ENCODE measurements around the gene FAM83G.

DNA sequence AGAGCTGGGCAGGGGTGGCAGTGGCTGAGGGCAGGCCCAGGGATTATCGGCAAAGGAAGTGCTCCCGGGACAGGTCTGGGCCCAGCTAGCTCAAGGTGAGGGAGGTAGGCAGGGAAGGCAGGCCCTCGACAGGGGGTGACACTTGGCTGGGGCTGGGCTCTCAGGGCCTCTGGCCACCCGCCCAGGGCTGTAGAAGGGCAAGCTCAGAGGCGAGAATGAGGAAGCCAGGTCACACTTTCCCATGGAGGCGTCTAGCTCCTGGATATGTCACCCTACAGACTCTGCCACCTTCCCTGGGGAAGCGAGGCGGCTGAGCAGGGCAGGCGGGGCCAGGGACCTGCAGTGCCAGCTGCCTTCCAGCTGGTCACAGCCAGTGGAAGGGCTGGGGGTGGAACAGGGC lies 19.1 kb downstream of the FAM83G start:
- TF ChIP-seq, protein P1, sequence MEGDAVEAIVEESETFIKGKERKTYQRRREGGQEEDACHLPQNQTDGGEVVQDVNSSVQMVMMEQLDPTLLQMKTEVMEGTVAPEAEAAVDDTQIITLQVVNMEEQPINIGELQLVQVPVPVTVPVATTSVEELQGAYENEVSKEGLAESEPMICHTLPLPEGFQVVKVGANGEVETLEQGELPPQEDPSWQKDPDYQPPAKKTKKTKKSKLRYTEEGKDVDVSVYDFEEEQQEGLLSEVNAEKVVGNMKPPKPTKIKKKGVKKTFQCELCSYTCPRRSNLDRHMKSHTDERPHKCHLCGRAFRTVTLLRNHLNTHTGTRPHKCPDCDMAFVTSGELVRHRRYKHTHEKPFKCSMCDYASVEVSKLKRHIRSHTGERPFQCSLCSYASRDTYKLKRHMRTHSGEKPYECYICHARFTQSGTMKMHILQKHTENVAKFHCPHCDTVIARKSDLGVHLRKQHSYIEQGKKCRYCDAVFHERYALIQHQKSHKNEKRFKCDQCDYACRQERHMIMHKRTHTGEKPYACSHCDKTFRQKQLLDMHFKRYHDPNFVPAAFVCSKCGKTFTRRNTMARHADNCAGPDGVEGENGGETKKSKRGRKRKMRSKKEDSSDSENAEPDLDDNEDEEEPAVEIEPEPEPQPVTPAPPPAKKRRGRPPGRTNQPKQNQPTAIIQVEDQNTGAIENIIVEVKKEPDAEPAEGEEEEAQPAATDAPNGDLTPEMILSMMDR (conservative IDR thresholded peaks at IDR 0.05 in 1 of 2, IDR thresholded peaks at IDR 0.05 in 1 of 2; ENCODE audit: extremely low read depth in 1 of 2, insufficient read depth in 1 of 2, low read depth in 1 of 2, low read length in 2 of 2), result no peak
- no peak for TF ChIP-seq EZH2 (IDR thresholded peaks at IDR 0.05; ENCODE audit: borderline replicate concordance, low read length)

All from mammary epithelial cell (primary cell).